ENCODE data around the gene KCNQ2. TPM values are rescaled to one million over a fixed set of nuclear protein-coding genes. Genes with fewer than 3 reads are reported as not detected.

The KCNQ2 gene
- total RNA-seq, 2 donors from 2014 or later: 1.8 to 3.0 TPM

- ATAC-seq: no peak
- no peak overlapping the region for H3K27ac ChIP-seq
- intact Hi-C loops (cut with DNase I): no loop called here
- H3K9me3 ChIP-seq: no peaks in the 10 kb centered on the region
- TF ChIP-seq POLR2A (IDR thresholded peaks at IDR 0.05) (no peak), CTCF (IDR thresholded peaks at IDR 0.05) (no peak)
- H3K27me3 ChIP-seq: peaks cover 0 to 4% of the 10 kb centered on the region in 2 donors
- H3K36me3 ChIP-seq (replicated peaks in 1 of 2; ENCODE audit: insufficient read depth in 1 of 2, low read depth in 2 of 2): no peaks in the 10 kb centered on the region
- no peak for DNase-seq
- WGBS, 2 donors: 37 to 40% methylated on average over 5 to 24 of the region's 25 CpGs
- no peaks in the 10 kb centered on the region for H3K4me1 ChIP-seq
- H3K4me3 ChIP-seq: no peak overlapping the region
Measured at GRCh38 chr20:63417097-63417737, 55.2 kb downstream of the KCNQ2 start.

DNA sequence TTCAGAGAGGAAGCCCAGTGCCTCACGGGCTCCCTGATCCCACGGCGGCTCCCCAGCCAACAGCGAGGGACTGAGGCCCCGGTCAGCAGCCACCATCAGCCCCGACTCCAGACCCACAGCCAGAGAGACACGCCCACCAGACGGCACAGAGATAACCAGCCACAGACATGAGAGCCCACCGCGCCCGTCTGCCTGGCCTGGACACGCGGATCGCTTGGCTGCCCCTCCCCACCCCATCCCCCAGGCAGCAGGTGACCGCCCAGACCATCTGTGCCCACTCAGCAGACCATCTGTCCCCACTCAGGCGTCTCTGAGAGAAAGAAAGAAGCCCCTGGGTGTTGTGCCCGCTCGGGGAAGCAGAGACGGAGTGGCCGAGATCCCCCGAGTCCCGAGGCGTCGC, 55.8 kb downstream of the KCNQ2 start:
- no peak for DNase-seq
- Histone ChIP-seq H3K4me3 (no peak overlapping the region), H3K9me3 (no peaks in the 10 kb centered on the region), H3K36me3 (replicated peaks in 1 of 2; ENCODE audit: insufficient read depth in 1 of 2, low read depth in 2 of 2) (no peaks in the 10 kb centered on the region), H3K27ac (no peak overlapping the region), H3K27me3 (peaks cover 0 to 4% of the 10 kb centered on the region in 2 donors), H3K4me1 (no peaks in the 10 kb centered on the region)
- WGBS, 2 donors: 54% methylated on average over 24 of the region's 24 CpGs; no CpG with 5 or more reads in 1 of the 2 donors
- ATAC-seq: no peak
- intact Hi-C loops (cut with DNase I): no loop called here
- TF ChIP-seq CTCF (IDR thresholded peaks at IDR 0.05) (no peak), POLR2A (IDR thresholded peaks at IDR 0.05) (no peak)

DNA sequence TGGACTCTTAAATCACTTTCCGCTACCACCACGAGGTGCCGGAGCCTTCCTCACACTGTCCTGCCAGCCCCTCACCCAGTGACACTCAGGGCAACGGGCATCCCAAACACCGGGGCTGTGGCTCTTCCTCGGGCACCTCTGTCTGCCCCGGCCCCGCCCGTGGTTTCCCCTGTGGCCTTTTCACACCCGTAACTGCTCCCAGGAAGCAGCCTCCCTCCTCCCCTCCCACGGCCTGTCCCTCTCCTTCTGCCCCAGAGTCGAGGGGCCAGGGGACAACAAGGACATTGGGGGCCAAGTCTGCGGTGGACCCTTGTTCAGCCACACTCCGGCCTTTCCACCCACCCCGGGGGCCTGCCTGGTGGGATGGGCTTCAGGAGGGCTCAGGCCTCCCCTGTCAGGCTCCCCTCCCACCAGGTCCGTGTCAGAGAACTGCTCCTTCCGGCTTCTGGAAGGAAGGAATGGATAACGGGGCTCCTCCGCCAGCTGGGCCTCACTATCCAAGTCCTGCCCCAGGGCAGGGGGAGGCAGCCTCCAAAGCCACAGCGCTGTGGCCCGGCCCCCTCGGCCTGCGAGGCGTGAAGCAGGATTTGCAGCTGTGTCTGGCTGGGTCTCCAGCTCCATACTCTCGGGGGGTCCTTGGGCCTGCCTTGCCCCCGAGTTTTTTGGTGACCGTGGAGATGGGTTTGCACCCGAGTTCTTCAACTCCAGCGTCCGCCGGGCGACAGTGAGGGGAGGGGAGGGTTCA, 56.6 kb downstream of the KCNQ2 start:
- WGBS, 2 donors: 48 to 53% methylated on average over 27 to 32 of the region's 32 CpGs
- peaks cover 0 to 4% of the 10 kb centered on the region in 2 donors for H3K27me3 ChIP-seq
- H3K27ac ChIP-seq: no peak overlapping the region
- TF ChIP-seq POLR2A (IDR thresholded peaks at IDR 0.05): no peak
- intact Hi-C loops (cut with DNase I): no loop called here
- DNase-seq (no peak), ATAC-seq (no peak)
- no peaks in the 10 kb centered on the region for H3K9me3 ChIP-seq
- H3K4me3 ChIP-seq: no peak overlapping the region
- H3K4me1 ChIP-seq: no peaks in the 10 kb centered on the region
- H3K36me3 ChIP-seq (replicated peaks in 1 of 2; ENCODE audit: insufficient read depth in 1 of 2, low read depth in 2 of 2): no peaks in the 10 kb centered on the region

DNA sequence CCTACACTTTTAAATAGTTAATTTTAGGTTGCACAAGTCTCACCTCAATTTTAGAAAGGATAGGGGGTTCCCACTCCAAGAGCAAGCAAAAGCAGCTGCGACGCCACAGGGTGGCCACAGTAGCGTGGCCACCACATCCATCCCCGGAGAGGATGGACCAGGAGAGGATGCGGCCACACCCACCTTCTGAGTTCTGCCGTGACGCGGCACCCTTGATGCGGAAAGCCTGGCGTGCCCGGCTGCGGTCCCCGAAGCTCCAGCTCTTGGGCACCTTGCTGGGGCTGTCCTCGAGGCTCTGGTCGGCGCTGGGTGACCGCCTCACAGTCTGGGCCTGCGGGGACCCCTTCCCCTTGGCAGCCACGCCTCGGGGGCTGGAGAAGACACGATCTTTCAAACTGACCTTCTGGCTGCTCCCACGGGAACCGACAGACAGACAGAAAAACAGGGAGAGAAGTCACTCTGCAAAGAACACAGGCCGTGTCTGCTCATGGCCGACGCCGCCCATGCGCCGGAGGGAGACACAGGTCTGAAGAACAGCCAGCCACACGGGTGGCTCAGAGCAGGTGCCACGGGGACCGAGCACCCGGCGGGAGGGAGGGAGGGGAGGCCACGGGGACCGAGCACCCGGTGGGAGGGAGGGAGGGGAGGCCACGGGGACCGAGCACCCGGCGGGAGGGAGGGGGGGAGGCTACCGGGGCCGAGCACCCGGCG, 57.6 kb downstream of the KCNQ2 start:
- no peak for ATAC-seq
- Histone ChIP-seq H3K27ac (no peak overlapping the region), H3K36me3 (replicated peaks in 1 of 2; ENCODE audit: insufficient read depth in 1 of 2, low read depth in 2 of 2) (no peaks in the 10 kb centered on the region), H3K9me3 (no peaks in the 10 kb centered on the region), H3K4me1 (no peaks in the 10 kb centered on the region), H3K27me3 (peaks cover 0 to 4% of the 10 kb centered on the region in 2 donors), H3K4me3 (no peak overlapping the region)
- intact Hi-C loops (cut with DNase I): no loop called here
- TF ChIP-seq CTCF (IDR thresholded peaks at IDR 0.05) (no peak), POLR2A (IDR thresholded peaks at IDR 0.05) (no peak)
- WGBS, 2 donors: 74% methylated on average over 11 to 29 of the region's 45 CpGs
- DNase-seq: no peak

DNA sequence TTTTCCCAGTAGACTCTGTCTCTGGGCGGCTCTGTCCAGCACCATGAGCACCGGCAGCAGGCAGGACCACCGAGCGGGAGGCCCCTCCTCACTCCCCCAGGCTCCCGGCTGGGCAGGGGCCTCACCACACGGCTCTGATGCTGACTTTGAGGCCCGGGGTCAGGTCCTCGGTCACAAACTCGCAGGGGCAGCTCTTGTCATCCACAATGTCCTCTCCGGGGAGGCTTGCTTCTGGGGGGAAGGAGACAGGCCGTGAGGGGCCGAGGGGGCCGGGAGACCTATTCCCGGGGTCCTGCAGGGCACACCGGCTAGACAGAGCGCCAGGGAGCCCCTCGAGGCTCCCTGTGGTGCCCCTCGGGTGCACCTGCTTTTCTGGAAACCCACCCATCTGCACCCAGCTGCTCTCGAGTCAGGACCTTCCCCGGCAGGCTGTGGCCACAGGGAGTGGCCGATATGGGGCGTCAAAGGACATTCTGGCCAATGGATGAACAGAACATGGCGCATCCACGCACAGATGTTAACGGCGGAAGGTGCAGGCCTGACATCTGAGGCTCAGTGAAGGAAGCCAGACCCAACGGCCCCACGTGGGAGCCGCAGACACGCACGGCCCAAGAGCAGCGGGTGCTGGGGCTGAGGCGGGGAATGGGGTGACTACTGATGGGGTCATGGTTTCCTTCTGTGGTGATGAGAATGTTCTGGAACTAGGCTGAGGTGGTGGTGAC, 58.3 kb downstream of the KCNQ2 start:
- 53 to 85% methylated on average over 12 to 30 of the region's 33 CpGs for WGBS, 2 donors
- ATAC-seq (no peak), DNase-seq (no peak)
- Histone ChIP-seq H3K4me3 (no peak overlapping the region), H3K4me1 (no peaks in the 10 kb centered on the region), H3K9me3 (no peaks in the 10 kb centered on the region), H3K27me3 (peaks cover 0 to 4% of the 10 kb centered on the region in 2 donors), H3K36me3 (replicated peaks in 1 of 2; ENCODE audit: insufficient read depth in 1 of 2, low read depth in 2 of 2) (no peaks in the 10 kb centered on the region), H3K27ac (no peak overlapping the region)
- intact Hi-C loops (cut with DNase I): no loop called here
- no peak for TF ChIP-seq CTCF (IDR thresholded peaks at IDR 0.05)
